HG02759 (cell line): Measurements from ENCODE around the gene ADAT3.

Source experiments
- ATAC-seq: cut with Tn5 transposase; IDR thresholded peaks from one replicate; pipeline ENCODE4 v1.9.1; 2021; ENCODE audit warnings: mild to moderate bottlenecking, moderate library complexity; ENCODE audit not compliant: unreplicated experiment

The ADAT3 gene

DNA sequence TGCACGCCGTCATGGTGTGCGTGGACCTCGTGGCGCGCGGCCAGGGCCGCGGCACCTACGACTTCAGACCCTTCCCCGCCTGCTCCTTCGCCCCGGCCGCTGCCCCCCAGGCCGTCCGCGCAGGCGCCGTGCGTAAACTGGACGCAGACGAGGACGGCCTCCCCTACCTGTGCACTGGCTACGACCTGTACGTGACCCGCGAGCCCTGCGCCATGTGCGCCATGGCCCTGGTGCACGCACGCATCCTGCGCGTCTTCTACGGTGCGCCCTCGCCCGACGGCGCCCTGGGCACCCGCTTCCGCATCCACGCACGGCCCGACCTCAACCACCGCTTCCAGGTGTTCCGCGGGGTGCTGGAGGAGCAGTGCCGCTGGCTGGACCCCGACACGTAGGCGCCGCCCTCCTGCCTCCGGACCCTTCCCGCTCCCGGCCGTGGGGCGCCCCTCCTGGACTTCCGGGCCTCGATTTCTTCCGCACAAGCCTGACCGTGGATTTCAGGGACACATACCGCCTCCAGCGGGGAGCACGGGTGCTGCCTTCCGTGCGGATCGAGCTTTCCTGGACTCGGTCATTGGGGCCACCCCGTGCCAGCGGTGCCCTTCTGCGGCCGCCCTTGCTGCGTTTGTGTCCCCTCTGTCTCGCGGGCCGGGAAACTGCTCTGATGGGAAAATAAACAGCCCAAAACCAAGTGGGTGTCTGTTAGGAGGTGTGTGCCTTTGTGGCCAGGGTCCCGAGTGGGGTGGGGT is 7.7 kb downstream of the ADAT3 start:
- no peak for ATAC-seq

DNA sequence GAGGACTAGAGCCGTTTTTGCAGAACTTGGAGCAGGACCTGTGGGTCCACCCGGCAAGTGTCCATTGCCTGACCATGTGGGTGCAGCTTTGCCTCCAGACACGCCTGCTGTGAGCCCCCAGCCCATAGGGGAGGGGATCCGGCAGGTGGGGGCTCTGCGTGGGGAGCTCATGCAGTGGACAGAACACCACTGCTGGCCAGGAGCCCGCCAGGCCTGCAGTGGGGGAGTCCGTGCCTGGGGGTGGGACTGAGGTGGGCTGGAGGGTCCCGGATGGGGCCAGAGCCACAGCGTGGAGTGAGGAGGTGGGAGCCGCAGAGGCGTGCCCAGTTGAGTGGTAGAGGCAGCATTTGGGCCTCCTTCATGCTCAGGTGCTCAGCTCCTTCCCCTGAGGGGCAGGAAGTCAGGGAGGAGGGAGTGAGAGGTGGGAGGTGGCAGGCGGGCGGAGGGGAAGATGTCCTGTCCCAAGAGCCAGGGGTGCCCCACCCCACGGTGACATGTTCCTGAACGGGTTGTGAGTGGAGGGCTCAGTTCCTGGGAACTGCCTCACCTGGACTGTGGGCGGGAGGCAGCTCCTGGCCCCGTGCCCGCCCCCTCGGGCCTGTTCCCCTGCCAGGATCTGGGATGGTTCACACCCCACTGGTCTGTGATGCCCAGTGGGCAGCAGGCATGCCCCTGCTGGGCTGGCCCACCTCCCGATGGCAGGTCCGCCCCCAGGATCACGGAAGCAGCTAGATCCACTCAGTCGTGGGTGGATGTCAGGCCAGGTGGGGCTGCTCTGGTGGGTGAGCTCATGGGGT is 8.8 kb downstream of the ADAT3 start:
- ATAC-seq = no peak

DNA sequence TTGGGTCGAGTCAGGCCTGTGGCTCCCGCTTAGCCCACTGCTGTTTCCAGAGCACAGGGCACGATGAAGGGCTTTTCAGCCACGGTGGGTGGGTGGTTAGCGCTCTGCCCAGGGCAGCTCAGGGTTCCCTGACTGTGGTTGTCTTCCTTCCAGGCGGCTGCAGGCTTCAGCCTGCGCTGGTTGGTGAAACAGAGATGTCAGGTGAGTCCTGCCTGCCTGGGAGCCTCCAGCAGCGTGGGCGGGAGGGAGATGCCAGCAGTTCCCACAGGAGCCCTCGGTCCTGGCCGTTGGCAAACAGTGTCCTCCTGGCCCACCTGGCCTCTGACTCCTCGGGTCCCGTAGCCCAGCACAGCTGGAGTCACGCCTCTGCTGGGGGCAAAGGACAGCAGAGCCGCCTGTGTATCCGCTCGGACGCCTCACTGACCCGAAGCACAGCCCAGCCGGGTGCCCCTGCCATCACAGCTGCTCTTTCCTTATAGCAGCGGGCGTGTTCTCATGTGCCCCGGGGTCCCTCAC is 9.7 kb downstream of the ADAT3 start:
- ATAC-seq = no peak

DNA sequence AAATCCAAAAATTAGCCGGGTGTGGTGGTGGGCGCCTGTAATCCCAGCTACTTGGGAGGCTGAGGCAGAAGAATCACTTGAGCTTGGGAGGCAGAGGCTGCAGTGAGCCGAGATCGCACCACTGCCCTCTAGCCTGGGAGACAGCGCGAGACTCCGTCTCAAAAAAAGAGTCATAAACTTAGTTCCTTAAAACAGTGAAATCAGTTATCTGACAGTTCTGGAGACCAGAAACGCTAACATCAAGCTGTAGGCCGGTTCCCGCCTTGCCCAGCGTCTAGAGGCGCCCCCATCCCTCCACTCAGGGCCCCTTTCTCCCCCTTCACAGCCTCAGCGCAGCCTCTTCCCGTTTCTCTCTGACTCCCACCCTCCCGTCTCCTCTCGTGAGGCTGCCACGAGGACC is 11.9 kb downstream of the ADAT3 start:
- no peak for ATAC-seq

DNA sequence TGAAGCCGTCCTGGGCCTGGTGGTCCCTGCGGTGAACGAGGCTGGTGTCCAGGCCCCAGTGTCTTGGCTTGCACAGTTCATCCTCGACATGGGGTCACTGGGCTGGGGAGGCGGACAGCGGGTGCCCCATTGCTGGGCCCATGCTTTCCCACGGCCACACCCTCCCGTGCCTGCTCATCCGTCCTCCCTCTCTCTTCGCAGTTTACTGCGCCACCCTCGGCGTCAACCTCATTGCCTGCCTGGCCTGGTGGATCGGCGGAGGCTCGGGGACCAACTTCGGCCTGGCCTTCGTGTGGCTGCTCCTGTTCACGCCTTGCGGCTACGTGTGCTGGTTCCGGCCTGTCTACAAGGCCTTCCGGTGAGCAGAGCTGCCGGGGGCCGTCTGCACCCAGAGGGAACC is 12.7 kb downstream of the ADAT3 start:
- no peak for ATAC-seq

DNA sequence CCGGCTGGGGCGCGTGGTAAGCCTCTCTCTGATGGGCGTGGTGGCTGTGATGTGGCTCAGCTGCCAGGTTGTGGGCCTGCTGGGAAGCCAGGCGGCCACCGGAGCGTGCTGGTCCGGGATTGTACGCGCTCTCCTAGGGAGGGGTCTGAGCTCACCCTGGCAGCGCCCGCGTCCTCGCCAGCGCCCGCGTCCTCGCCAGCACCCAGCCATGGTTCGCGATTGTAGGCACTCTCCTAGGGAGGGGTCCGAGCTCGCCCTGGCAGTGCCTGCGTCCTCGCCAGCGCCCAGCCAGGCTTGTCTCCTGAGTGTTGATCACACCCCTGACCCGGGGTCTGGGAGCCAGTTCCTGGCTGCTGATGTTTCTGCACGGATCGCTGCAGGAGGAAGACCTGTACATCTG is 13.8 kb downstream of the ADAT3 start:
- no peak for ATAC-seq

DNA sequence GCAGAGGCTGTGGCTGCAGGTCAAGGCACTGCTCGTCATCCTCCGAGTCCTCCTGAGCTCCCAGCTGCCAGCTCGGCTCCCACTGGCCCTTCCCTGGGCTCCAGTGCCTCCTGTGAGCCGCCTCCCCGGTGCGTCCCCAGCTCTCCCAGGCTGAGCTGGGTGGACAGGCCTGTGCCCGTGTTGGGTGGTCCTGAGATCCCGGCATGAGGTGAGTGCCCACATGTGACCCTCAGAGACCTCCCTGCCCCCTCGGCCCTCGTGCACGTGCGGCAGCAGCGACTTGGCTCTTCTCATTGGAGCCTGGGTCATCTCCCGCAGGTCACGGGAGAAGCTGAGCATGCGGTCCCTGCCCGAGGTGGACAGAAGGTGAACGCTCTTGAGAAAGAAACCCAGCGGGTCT is 15.4 kb downstream of the ADAT3 start:
- no peak for ATAC-seq

DNA sequence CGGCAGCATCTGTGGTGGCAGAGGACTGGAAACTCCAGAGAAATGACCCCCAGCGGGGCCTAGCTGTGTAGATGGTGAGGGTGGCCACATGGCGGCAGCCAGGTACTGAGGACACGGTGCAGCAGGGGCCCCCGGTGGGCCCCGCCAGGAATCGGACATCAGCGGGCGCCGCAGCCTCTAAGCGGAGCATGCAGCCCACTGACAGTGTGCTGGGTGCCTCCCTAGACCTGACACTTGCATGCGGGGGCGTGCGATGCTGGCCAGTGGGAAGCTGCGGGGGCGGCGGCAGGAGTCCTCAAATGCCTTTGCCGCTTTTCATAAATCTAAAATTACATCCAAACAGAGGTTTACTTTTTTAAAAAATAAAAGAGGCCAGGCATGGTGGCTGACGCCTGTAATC is 16.1 kb downstream of the ADAT3 start:
- no peak for ATAC-seq

DNA sequence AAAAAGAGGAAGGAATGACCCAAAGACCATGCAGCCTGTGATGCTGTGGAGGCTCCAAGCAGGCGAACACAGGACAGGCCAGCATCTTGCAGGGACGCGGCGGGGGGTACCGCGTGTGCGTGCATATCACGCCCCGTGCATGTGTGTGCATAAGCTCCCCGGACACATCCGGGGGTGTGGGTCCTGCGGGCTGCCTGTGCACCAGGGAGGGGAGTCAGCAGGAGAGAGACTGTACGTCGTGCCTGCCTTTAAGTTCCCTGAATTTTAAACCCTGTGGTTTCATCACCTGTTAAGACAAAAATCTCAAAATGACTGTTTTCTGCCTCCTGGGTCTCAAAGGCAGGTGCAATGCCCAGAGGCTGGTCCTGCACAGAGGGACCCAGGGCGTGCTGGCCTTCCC is 16.6 kb downstream of the ADAT3 start:
- ATAC-seq = no peak

DNA sequence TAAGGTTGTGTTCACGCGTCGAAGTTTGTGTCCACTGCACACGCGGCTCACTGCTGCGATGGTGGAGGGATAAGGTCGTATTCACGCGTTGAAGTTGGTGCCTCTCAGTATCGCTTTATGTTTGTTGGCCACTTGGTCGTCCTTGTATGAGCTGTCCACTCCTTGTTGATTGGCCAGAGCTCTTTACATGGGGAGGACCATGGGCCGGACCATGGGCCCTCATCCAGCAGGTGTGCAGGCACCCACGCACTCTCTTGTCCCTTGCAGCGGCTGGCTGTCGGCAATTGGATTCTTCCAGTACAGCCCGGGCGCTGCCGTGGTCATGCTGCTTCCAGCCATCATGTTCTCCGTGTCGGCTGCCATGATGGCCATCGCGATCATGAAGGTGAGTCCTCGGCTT is 17.6 kb downstream of the ADAT3 start:
- ATAC-seq = no peak

DNA sequence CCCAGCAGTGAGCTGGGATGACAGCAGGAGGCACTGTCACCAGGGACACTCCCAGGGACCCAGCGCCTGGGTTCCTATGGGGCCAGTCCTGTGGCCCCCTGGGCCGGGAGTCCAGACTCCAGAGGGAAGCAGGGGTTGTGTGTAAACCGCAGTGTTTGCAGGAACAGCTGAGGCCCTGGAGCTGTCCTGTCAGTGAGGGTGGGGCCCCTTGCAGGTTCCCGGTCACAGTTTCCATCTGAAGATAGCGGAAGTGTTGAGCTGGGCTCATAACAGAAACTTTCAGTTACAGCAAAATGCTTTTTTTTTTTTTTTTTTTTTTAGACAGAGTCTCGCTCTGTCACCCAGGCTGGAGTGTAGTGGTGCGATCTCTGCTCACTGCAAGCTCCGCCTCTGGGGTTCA is 18.1 kb downstream of the ADAT3 start:
- no peak for ATAC-seq

DNA sequence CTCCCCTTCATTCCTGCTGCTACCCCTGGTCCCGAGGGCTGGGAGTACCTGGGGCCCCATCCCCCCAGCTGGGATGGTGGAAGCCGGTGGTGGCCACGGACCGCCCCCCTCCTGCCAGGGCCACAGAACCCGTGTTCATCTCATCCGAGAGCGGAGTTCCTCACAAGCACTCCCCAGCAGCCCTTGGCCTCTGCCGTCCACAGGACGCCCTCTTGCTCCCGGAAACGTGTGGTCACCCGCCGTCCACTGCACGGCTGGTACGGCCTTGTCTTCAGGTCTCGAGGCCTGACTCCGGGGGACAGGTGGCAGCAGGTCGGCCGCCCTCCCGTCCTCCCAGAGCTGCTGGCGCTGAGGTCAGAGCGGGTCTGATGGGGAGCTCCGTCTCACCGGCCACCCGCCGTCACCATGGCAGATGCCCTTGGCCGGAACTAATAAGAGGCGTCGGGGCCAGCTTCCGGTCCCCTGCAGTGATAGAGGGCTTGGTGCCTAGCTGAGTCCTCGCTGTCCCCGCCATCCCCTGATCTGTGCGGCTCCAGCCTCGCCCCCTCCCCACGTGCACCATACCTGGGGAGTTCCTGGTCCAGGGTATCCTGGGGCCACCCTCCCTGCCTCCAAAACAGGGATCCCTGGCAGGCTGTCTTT is 19.2 kb downstream of the ADAT3 start:
- no peak for ATAC-seq

DNA sequence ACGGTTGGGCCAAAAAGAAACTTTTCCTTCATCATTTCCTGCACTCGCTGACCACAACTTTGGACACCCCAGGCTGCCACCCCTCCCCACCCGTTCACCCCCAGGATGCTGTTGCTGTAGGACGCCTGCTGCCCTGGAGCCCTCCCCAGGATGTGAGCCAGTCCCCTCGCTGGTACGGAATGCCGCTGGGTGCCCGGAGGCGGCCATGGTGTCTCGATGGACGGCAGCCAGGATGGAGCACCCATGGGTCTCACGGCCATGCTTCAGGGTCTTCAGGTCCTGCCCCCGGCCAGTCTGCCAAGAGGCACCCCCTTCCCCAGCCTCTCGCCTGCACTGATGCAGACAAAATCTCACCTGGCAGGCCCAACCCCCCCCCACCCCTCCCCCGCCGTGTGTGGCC is 20.3 kb downstream of the ADAT3 start:
- ATAC-seq = no peak

DNA sequence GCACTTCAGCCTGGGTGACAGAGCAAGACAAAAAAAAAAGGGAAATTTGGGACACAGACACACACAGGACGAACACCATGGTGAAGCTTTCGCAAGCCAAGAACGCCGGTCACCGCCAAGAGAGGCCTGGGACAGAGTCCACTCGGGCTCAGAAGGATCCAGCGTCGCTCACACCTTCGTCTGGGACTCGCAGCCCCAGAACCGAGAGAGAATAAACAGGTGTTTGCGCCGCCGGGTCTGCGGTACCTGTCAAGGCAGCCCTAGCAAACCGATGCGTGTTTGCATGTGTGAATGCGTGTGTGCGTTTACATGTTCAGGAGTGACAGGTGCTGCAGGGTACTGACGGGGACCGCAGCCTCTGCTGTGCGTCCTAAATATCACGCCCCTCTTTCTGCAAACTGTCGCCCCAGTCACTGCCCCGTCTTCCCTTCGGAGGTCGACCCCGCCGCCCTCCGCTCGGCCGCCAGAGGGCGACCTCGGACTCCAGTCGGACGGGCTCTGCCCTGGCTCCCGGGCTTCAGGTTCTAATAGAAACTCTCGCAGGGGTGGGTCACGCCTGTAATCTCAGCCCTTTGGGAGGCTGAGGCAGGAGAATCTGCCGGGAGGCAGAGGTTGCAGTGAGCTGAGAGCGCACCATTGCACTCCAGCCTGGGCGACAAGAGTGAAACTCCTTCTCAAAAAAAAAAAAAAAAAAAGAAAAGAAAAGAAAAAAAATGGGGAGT is 24.0 kb downstream of the ADAT3 start:
- no peak for ATAC-seq

DNA sequence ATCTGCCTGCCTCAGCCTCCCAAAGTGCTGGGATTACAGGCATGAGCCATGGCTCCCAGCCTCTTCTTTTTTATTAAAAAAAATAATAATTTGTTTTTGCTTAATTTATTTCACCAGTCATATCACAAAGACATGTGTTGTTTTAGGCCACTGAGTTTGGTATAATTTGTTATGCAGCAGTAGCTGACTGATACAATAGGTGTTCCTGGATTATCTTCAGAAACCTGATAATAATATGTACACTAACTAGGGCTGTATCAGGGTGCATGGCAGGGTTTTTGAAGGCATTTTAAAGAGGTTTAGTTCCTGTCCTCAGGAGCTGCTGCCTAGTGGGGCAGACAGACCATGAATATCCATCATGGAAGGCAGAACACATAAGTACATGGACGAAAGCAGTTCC is 26.2 kb downstream of the ADAT3 start:
- ATAC-seq = no peak

DNA sequence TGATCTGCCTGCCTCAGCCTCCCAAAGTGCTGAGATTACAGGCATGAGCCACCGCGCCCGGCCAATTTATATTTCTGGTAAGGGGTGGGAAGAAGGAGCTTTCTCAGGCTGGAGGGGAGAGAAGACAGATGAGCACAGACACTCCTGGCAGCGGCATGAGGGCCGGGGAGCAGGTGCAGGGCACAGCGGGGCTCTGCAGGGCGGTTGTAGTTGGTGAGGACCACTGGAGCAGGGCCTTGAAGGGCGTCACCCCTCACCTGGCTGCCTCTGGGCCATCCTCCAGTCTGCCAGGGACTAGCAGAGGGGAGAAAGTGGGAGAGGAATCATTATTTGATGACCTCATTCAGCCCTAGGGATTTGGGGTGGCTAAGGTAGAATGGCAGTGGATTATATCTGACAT is 27.2 kb downstream of the ADAT3 start:
- no peak for ATAC-seq

DNA sequence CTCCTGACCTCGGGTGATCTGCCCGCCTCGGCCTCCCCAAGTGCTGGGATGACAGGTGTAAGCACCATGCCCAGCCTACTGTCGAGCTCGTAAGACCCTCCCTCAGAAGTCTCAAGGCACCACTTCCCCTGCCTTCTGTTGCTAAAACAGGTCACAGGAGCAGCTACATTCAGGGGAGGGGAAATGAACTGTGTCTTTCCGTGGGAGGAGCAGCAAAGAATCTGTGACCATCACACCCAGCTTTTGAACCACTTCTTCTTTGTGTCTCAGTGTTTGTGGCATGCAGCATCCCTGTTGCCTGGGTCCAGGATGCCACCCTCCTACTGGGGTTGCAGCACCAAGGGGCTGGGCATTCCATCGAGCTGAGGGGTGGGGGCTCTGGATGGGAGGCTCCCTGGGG is 28.0 kb downstream of the ADAT3 start:
- no peak for ATAC-seq

DNA sequence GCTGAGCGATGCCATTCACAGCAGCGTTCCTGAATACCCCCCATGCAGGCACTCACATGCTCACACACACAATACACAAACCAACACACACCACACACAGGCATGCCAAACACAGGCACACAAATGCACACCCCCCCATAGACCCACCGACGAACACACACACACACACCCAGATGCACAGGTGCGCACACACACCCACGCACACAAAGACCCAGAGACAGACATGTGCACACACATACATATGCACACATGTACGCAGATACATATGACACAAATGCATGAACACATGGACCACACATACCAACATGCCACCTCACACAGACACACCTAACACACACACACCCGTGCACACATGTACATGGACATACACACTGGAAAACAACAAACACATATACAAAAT is 28.7 kb downstream of the ADAT3 start:
- ATAC-seq = no peak

DNA sequence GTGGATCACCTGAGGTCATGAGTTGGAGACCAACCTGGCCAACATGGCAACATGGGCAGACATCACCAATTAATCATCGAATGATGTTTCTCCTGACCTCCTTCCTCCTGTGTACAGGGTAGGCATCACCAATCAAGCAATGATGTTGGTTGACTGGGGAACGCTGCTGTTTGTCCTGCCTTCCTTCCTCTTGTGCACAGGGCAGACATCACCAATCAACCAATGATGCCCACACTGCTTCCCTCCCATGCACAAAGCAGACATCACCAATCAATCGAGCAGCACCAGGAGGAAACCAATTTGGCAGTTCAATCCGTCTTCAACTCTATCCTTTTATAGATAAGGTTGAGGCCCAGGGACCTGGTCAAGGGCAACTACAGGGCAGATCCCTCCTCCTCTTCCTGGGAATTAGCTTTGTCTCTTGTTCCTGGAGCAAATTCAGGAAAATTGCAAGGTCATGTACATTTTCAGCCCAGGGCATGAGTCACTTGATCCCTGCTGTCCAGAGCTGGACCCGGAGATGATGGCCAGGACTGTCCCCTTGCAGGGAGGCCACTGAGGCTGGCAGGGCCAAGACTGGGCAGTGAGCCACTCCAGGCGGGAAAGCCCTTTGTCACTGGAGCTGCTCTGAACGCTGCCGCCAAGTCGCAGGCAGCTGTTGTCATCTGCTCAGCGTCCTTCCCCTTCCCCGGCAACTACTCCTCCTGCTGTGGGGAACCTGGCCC is 30.4 kb downstream of the ADAT3 start:
- no peak for ATAC-seq

DNA sequence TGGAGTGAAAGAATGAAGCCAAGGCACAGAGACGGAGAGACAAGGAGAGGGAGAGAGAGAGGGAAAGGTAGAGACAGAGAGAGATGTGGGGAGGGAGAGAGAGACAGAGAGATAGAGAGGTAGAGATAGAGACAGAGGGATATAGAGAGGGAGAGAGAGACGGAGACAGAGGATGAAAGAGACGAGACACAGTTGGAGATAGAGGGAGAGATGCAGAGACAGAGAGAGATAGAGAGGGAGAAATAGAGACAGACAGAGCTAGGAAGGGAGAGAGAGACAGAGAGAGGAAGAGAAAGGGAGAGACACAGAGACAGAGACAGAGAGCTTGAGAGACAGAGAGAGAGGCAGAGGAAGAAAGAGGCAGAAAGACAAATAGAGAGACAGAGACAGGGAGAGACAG is 31.2 kb downstream of the ADAT3 start:
- ATAC-seq = no peak
